ENCODE results near the gene RIPPLY3. TPM values are rescaled to one million over a fixed set of nuclear protein-coding genes. Genes with fewer than 3 reads are reported as not detected.
"Not testable (repeated sequence)": the region's sequence is repeated elsewhere in the genome, so short reads cannot be mapped to it uniquely, and the experiment has no call there.

Gene RIPPLY3
- total and polyA plus RNA-seq, 4 donors, result 0.08 to 0.21 (median 0.13) TPM; not detected in 1

- no peak for TF ChIP-seq SP1 (IDR thresholded peaks at IDR 0.05)
Measured at GRCh38 chr21:36999131-36999898, 7.2 kb upstream of the RIPPLY3 start (continued).

GRCh38 chr21:37000381-37000780, 6.1 kb upstream of the RIPPLY3 start:
- TF ChIP-seq CTCF (IDR thresholded peaks at IDR 0.05; ENCODE audit: low read depth, low read length, missing input control) (no peak), RAD21 (IDR thresholded peaks at IDR 0.05) (peak in 1 of 2 donors; percentile 31), REST (IDR thresholded peaks at IDR 0.05) (no peak)
- Histone ChIP-seq H3K4me3 (ENCODE audit: low read depth in 1 of 3, low read length in 3 of 3) (no peak overlapping the region), H3K27me3 (ENCODE audit: control insufficient read depth in 4 of 4, insufficient read depth in 4 of 4, low read length in 3 of 4) (no peaks in the 10 kb centered on the region), H3K9ac (ENCODE audit: low read depth in 1 of 2, low read length in 2 of 2) (no peak overlapping the region), H3K36me3 (ENCODE audit: control insufficient read depth in 4 of 4, insufficient read depth in 3 of 4, low read depth in 1 of 4, low read length in 3 of 4) (no peaks in the 10 kb centered on the region), H3K4me1 (ENCODE audit: control insufficient read depth in 4 of 4, insufficient read depth in 4 of 4, low read length in 3 of 4) (peaks cover 0 to 2% (median 0%) of the 10 kb centered on the region in 4 donors), H3K27ac (ENCODE audit: low read depth in 1 of 2, low read length in 2 of 2) (no peak overlapping the region), H3K9me3 (ENCODE audit: control insufficient read depth in 4 of 4, low read length in 3 of 4) (no peaks in the 10 kb centered on the region)
- no peak for DNase-seq (ENCODE audit: low spot score)
- 66% methylated on average over 4 of the region's 4 CpGs for WGBS

GRCh38 chr21:37001441-37001840, 5.1 kb upstream of the RIPPLY3 start:
- Histone ChIP-seq H3K36me3 (ENCODE audit: control insufficient read depth in 4 of 4, insufficient read depth in 3 of 4, low read depth in 1 of 4, low read length in 3 of 4) (no peaks in the 10 kb centered on the region), H3K4me1 (ENCODE audit: control insufficient read depth in 4 of 4, insufficient read depth in 4 of 4, low read length in 3 of 4) (peaks cover 0 to 9% (median 6%) of the 10 kb centered on the region in 4 donors), H3K27ac (ENCODE audit: low read depth in 1 of 2, low read length in 2 of 2) (no peak overlapping the region), H3K9ac (ENCODE audit: low read depth in 1 of 2, low read length in 2 of 2) (no peak overlapping the region), H3K27me3 (ENCODE audit: control insufficient read depth in 4 of 4, insufficient read depth in 4 of 4, low read length in 3 of 4) (no peaks in the 10 kb centered on the region), H3K4me3 (ENCODE audit: low read depth in 1 of 3, low read length in 3 of 3) (no peak overlapping the region), H3K9me3 (ENCODE audit: control insufficient read depth in 4 of 4, low read length in 3 of 4) (no peaks in the 10 kb centered on the region)
- WGBS, result 64% methylated on average over 3 of the region's 3 CpGs
- no peak for TF ChIP-seq HNF4A (conservative IDR thresholded peaks at IDR 0.05)
- no peak for TF ChIP-seq FOXA1 (IDR thresholded peaks at IDR 0.05)
- TF ChIP-seq SP1 (IDR thresholded peaks at IDR 0.05), result no peak
- TF ChIP-seq REST (IDR thresholded peaks at IDR 0.05), result no peak
- no peak for TF ChIP-seq CTCF (IDR thresholded peaks at IDR 0.05; ENCODE audit: low read depth, low read length, missing input control)
- no peak for TF ChIP-seq EGR1 (IDR thresholded peaks at IDR 0.05; ENCODE audit: low read depth in 2 of 2)
- no peak for TF ChIP-seq MAX (IDR thresholded peaks at IDR 0.05)
- no peak for TF ChIP-seq FOXA2 (IDR thresholded peaks at IDR 0.05)
- TF ChIP-seq ATF3 (IDR thresholded peaks at IDR 0.05), result no peak
- TF ChIP-seq NR2F2 (IDR thresholded peaks at IDR 0.05), result no peak
- TF ChIP-seq JUND (IDR thresholded peaks at IDR 0.05), result no peak
- no peak for DNase-seq (ENCODE audit: low spot score)

GRCh38 chr21:37002851-37003250, 3.7 kb upstream of the RIPPLY3 start:
- not testable (repeated sequence) for H3K9ac ChIP-seq (ENCODE audit: low read depth in 1 of 2, low read length in 2 of 2); H3K9me3 ChIP-seq (ENCODE audit: control insufficient read depth in 4 of 4, low read length in 3 of 4); H3K36me3 ChIP-seq (ENCODE audit: control insufficient read depth in 4 of 4, insufficient read depth in 3 of 4, low read depth in 1 of 4, low read length in 3 of 4); DNase-seq (ENCODE audit: low spot score); H3K27me3 ChIP-seq (ENCODE audit: control insufficient read depth in 4 of 4, insufficient read depth in 4 of 4, low read length in 3 of 4); H3K4me3 ChIP-seq (ENCODE audit: low read depth in 1 of 3, low read length in 3 of 3); H3K27ac ChIP-seq (ENCODE audit: low read depth in 1 of 2, low read length in 2 of 2)
- peaks cover 5 to 14% (median 13%) of the 10 kb centered on the region in 4 donors for H3K4me1 ChIP-seq (ENCODE audit: control insufficient read depth in 4 of 4, insufficient read depth in 4 of 4, low read length in 3 of 4)
- WGBS, result 86% methylated on average over 12 of the region's 12 CpGs
